Chondrocyte (in vitro differentiated cells): Measurements from ENCODE around the gene TRIM45. TPM values are rescaled to one million over a fixed set of nuclear protein-coding genes. Genes with fewer than 3 reads are reported as not detected.

Experiments used
- DNase-seq: peaks from one replicate; pipeline ENCODE4 v3.0.0; 2021; ENCODE audit warnings: mixed read lengths, low spot score
- H3K27ac Mint-ChIP-seq: one replicate; pipeline ENCODE4 v1.8.0; 2021; ENCODE audit warnings: mild to moderate bottlenecking, moderate library complexity, mixed read lengths; ENCODE audit not compliant: unreplicated experiment
- H3K27me3 Mint-ChIP-seq: 2 replicates; pipeline ENCODE4 v1.8.0; 2021; ENCODE audit warnings: low read depth, mixed read lengths
- H3K36me3 Mint-ChIP-seq: 2 replicates; pipeline ENCODE4 v1.8.0; 2021; ENCODE audit warnings: low read depth, mixed read lengths
- H3K4me1 Mint-ChIP-seq: 2 replicates; pipeline ENCODE4 v1.8.0; 2021; ENCODE audit warnings: low read depth, mild to moderate bottlenecking, mixed read lengths
- H3K4me3 Mint-ChIP-seq: one replicate; pipeline ENCODE4 v1.8.0; 2021; ENCODE audit warnings: mild to moderate bottlenecking, moderate library complexity, mixed read lengths; ENCODE audit not compliant: unreplicated experiment
- H3K9me3 Mint-ChIP-seq: 2 replicates; pipeline ENCODE4 v1.8.0; 2021; ENCODE audit warnings: low read depth, mixed read lengths
- total RNA-seq: library from RNA; stranded (reverse); gene quantifications from 3 replicates; pipeline ENCODE4 v1.2.1, GENCODE V29; 2021
- TF ChIP-seq, protein P1 (sequence below): fragments of 200-600 bp; sonication (generic); IDR thresholded peaks from 2 replicates; pipeline ENCODE4 v1.5.0; 2021; ENCODE audit warnings: antibody characterized with exemption, mild to moderate bottlenecking, moderate library complexity

The TRIM45 gene
- total RNA-seq, 1 donor from 2014 or later: 5.3 TPM

DNA sequence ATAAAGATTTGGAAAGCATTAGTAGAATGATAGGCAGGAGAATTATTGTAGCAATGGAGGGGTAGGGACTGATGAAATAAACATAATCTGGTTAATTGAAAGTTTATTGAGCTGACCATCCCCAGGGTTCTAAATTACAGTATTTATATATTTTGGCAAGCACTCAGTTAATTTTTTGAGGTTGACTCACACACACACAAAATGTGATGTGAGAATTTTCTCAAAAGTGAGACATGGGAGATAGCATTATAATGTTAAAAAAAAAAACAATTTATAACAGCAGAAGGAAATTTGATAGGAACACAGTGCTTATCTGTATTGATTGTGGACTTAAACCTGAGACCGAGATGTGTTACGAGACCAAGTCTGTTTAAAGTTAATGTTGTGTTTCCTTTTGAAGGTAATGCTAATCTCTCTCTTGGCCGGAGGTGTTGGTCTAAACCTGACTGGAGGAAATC is 24.6 kb downstream of the TRIM45 start:
- no peaks in the 10 kb centered on the region for H3K9me3 Mint-ChIP-seq
- peak overlapping the region; percentile 87 for H3K27ac Mint-ChIP-seq
- TF ChIP-seq, protein P1, sequence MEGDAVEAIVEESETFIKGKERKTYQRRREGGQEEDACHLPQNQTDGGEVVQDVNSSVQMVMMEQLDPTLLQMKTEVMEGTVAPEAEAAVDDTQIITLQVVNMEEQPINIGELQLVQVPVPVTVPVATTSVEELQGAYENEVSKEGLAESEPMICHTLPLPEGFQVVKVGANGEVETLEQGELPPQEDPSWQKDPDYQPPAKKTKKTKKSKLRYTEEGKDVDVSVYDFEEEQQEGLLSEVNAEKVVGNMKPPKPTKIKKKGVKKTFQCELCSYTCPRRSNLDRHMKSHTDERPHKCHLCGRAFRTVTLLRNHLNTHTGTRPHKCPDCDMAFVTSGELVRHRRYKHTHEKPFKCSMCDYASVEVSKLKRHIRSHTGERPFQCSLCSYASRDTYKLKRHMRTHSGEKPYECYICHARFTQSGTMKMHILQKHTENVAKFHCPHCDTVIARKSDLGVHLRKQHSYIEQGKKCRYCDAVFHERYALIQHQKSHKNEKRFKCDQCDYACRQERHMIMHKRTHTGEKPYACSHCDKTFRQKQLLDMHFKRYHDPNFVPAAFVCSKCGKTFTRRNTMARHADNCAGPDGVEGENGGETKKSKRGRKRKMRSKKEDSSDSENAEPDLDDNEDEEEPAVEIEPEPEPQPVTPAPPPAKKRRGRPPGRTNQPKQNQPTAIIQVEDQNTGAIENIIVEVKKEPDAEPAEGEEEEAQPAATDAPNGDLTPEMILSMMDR: no peak
- no peak for DNase-seq
- H3K4me1 Mint-ChIP-seq: peaks cover 68% of the 10 kb centered on the region
- no peaks in the 10 kb centered on the region for H3K27me3 Mint-ChIP-seq
- H3K36me3 Mint-ChIP-seq: peaks cover 6% of the 10 kb centered on the region
- H3K4me3 Mint-ChIP-seq: no peak overlapping the region

DNA sequence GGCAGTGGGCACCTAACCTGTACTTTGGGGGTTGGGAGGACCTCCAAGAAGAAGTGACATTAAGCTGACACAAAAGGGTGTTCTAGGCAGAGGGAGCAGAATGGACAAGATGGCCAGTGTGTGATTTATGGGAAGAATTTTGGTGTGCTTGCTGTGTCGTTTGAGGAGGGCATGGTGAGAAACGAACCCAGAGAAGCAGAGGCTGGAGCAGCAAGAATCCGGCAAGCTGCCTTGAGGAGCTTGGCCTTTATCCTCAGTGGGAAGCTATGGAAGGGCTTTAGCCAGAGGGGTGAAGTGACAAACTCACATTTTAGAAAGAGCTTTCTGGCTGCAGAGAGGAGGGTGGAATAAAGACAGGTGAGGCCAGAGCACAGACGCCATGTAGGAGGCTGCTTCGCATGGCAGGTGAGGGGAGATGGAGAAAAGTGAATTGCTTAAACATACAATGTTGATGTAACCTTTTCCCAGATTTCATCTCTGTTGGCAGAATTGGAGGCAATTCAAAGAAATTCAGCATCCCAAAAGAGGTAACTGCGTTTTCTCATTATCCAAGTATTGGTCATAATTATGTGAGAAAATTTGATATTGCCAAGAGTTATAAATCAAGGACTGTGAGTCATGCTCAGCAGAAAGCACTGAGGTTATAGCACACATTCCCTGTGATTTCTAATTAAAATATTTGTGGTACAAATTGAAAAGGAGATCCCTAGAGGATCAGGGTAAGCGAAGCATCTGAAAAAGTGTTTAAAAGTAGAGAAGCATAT is 26.5 kb downstream of the TRIM45 start:
- peaks cover 4% of the 10 kb centered on the region for H3K36me3 Mint-ChIP-seq
- no peak for DNase-seq
- H3K27me3 Mint-ChIP-seq: no peaks in the 10 kb centered on the region
- no peak overlapping the region for H3K4me3 Mint-ChIP-seq
- H3K9me3 Mint-ChIP-seq: no peaks in the 10 kb centered on the region
- peak overlapping the region; percentile 96 for H3K27ac Mint-ChIP-seq
- TF ChIP-seq, protein P1: no peak
- H3K4me1 Mint-ChIP-seq: peaks cover 68% of the 10 kb centered on the region

DNA sequence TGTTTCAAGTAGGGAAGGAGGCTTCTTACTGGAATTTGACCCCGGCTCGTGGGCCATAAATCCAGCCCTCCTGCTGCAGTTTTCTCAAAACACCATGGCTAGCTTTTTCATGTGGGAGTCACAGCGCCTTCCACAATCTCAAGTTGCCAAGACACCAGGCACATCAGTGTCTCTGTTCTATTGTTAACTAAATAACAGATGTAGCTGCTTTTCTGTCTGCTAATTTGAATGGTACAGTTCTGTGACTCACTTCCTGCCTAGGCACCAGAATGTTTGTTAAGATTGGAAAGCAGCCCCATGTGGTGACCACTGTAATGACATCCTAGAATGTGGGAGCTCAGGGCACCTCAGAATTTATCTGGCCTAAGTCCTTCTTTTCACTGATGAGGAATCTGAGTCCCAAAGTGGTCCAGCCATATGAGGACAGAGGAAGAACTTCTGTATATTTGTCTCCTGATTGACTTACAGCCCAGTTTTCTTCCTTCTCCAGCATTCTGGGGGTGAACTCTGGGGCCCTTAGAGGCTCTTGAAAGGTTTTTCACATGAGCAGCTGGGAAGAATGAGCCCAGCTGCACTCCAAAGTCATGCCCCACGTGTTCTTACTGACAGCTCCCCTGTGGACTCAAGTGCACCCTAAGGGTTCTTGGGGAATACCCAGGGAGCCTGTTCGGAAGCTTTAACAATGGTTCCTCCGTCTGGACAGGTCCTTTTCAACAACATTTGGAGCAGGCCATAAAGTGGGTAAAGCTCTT is 27.5 kb downstream of the TRIM45 start:
- TF ChIP-seq, protein P1: peak; percentile 73
- Mint-ChIP-seq H3K36me3 (peaks cover 6% of the 10 kb centered on the region), H3K27ac (peak overlapping the region; percentile 96), H3K27me3 (no peaks in the 10 kb centered on the region), H3K4me1 (peaks cover 63% of the 10 kb centered on the region), H3K4me3 (no peak overlapping the region), H3K9me3 (no peaks in the 10 kb centered on the region)
- no peak for DNase-seq

DNA sequence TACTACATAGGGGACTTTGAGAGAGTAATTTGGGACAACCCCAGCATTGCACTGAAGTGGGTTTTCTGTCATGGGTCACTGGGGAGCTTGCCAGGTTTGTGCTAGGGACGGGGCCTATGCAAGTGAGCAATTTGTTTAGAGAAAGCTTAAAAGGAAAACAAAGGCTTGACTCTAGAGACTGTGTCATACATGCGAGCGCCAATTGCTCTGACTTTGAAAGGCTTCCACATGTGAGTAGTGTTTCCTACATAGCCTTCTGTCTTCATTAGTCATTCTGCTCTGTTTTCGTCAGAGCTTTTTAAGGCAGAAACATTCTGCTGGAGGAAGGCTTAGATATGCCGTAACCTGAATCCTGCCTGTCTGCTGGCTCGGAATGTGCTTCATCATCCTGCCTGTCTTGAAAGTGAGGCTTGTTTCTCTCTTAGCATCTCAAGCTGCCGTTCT is 28.4 kb downstream of the TRIM45 start:
- no peak for DNase-seq
- H3K36me3 Mint-ChIP-seq: peaks cover 6% of the 10 kb centered on the region
- H3K9me3 Mint-ChIP-seq: no peaks in the 10 kb centered on the region
- TF ChIP-seq, protein P1: no peak
- peaks cover 55% of the 10 kb centered on the region for H3K4me1 Mint-ChIP-seq
- peak overlapping the region; percentile 96 for H3K27ac Mint-ChIP-seq
- peak overlapping the region; percentile 13 for H3K4me3 Mint-ChIP-seq
- no peaks in the 10 kb centered on the region for H3K27me3 Mint-ChIP-seq

DNA sequence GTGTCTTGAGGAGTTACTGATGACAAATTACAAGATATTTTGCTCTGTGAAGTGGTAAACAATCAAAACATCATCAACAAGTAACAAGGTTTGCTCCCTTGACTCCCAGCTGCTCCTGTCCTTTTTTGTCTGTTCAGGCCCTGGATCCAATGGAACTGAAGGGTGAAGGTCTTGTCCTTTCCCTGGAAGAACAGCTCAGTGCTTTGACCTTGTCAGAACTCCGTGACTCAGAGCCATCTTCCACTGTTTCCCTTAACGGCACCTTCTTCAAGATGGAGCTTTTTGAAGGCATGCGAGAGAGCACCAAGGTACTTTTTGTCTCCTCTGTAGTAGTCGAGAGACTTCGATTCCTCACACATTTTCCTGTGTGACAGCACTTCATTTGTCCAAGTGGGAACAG is 29.0 kb downstream of the TRIM45 start:
- no peaks in the 10 kb centered on the region for H3K9me3 Mint-ChIP-seq
- peak overlapping the region; percentile 13 for H3K4me3 Mint-ChIP-seq
- H3K27ac Mint-ChIP-seq: peak overlapping the region; percentile 96
- peaks cover 6% of the 10 kb centered on the region for H3K36me3 Mint-ChIP-seq
- H3K27me3 Mint-ChIP-seq: no peaks in the 10 kb centered on the region
- H3K4me1 Mint-ChIP-seq: peaks cover 50% of the 10 kb centered on the region
- TF ChIP-seq, protein P1: no peak
- no peak for DNase-seq
